H9 (cell line): ENCODE measurements around the gene GALC. TPM values are rescaled to one million over a fixed set of nuclear protein-coding genes. Genes with fewer than 3 reads are reported as not detected.

ENCODE experiments used
- DNase-seq: peaks from one replicate; pipeline ENCODE4 v3.0.0-alpha.2; 2017
- H2AFZ ChIP-seq: one replicate; pipeline ENCODE4 v1.6.1; 2013; ENCODE audit warnings: mild to moderate bottlenecking, low read length, control low read depth, moderate library complexity
- H2AK5ac ChIP-seq: 2 replicates; pipeline ENCODE4 v1.6.1; 2013; ENCODE audit warnings: low read length, control low read depth, mixed read lengths; ENCODE audit not compliant: insufficient read length
- H2BK120ac ChIP-seq: one replicate; pipeline ENCODE4 v1.6.1; 2013; ENCODE audit warnings: low read depth, mild to moderate bottlenecking, low read length, control low read depth, inconsistent platforms; ENCODE audit not compliant: poor library complexity, severe bottlenecking
- H2BK12ac ChIP-seq: 2 replicates; pipeline ENCODE4 v1.6.1; 2013; ENCODE audit warnings: low read length, control low read depth, mixed read lengths, low read depth; ENCODE audit not compliant: insufficient read length
- H2BK15ac ChIP-seq: 2 replicates; pipeline ENCODE4 v1.6.1; 2013; ENCODE audit warnings: low read depth, low read length, control low read depth
- H2BK20ac ChIP-seq: one replicate; pipeline ENCODE4 v1.6.1; 2013; ENCODE audit warnings: low read depth, mild to moderate bottlenecking, low read length, control low read depth, inconsistent platforms; ENCODE audit not compliant: poor library complexity, severe bottlenecking
- H2BK5ac ChIP-seq: 2 replicates; pipeline ENCODE4 v1.6.1; 2013; ENCODE audit warnings: low read length, control low read depth, mixed read lengths; ENCODE audit not compliant: insufficient read length
- H3K14ac ChIP-seq: 2 replicates; pipeline ENCODE4 v1.6.1; 2013; ENCODE audit warnings: low read length, control low read depth; ENCODE audit not compliant: insufficient read depth
- H3K18ac ChIP-seq: 2 replicates; pipeline ENCODE4 v1.6.1; 2013; ENCODE audit warnings: low read depth, mild to moderate bottlenecking, mixed read lengths, low read length, control low read depth; ENCODE audit not compliant: insufficient read length
- H3K23ac ChIP-seq: 2 replicates; pipeline ENCODE4 v1.6.1; 2013; ENCODE audit warnings: low read length, control low read depth, mixed read lengths, low read depth; ENCODE audit not compliant: insufficient read length
- H3K23me2 ChIP-seq: 2 replicates; pipeline ENCODE4 v1.6.1; 2013; ENCODE audit warnings: low read depth, mild to moderate bottlenecking, mixed read lengths, low read length, control low read depth; ENCODE audit not compliant: insufficient read length, poor library complexity, severe bottlenecking
- H3K27ac ChIP-seq: 2 replicates; pipeline ENCODE4 v1.5.1; 2013; ENCODE audit warnings: low read length, control low read depth, mixed read lengths, low read depth; ENCODE audit not compliant: insufficient read length
- H3K27me3 ChIP-seq: 2 replicates; pipeline ENCODE4 v1.6.1; 2013; ENCODE audit warnings: low read length, control low read depth, inconsistent platforms; ENCODE audit not compliant: insufficient read depth
- H3K4ac ChIP-seq: 2 replicates; pipeline ENCODE4 v1.6.1; 2013; ENCODE audit warnings: low read depth, mild to moderate bottlenecking, control low read depth, inconsistent platforms, low read length, moderate library complexity
- H3K4me1 ChIP-seq: 2 replicates; pipeline ENCODE4 v1.6.1; 2013; ENCODE audit warnings: low read length, control low read depth, inconsistent platforms; ENCODE audit not compliant: insufficient read depth
- H3K4me2 ChIP-seq: 2 replicates; pipeline ENCODE4 v1.6.1; 2013; ENCODE audit warnings: low read length, control low read depth, mixed read lengths; ENCODE audit not compliant: insufficient read length, insufficient read depth
- H3K56ac ChIP-seq: 2 replicates; pipeline ENCODE4 v1.6.1; 2013; ENCODE audit warnings: low read depth, mild to moderate bottlenecking, mixed read lengths, low read length, control low read depth; ENCODE audit not compliant: insufficient read length
- H3K79me1 ChIP-seq: 2 replicates; pipeline ENCODE4 v1.6.1; 2013; ENCODE audit warnings: low read depth, mild to moderate bottlenecking, moderate library complexity, low read length, control low read depth, inconsistent platforms; ENCODE audit not compliant: insufficient read depth, poor library complexity, severe bottlenecking
- H3K79me2 ChIP-seq: 2 replicates; pipeline ENCODE4 v1.6.1; 2013; ENCODE audit warnings: low read length, control low read depth, inconsistent platforms; ENCODE audit not compliant: insufficient read depth
- H3K9ac ChIP-seq: 2 replicates; pipeline ENCODE4 v1.6.1; 2013; ENCODE audit warnings: low read length, control low read depth, mixed read lengths; ENCODE audit not compliant: insufficient read length; ENCODE audit errors: extremely low read depth
- H3K9me3 ChIP-seq: one replicate; pipeline ENCODE4 v1.6.1; 2013; ENCODE audit warnings: low read depth, low read length, inconsistent platforms; ENCODE audit not compliant: control insufficient read depth
- H3T11ph ChIP-seq: one replicate; pipeline ENCODE4 v1.6.1; 2013; ENCODE audit warnings: mild to moderate bottlenecking, low read length, control low read depth, inconsistent platforms
- H4K20me1 ChIP-seq: one replicate; pipeline ENCODE4 v1.6.1; 2013; ENCODE audit not compliant: control insufficient read depth, insufficient read length, insufficient read depth
- H4K5ac ChIP-seq: 2 replicates; pipeline ENCODE4 v1.6.1; 2013; ENCODE audit warnings: low read depth, mild to moderate bottlenecking, mixed read lengths, low read length, control low read depth; ENCODE audit not compliant: insufficient read length
- H4K8ac ChIP-seq: replicated peaks from 2 replicates; pipeline ENCODE4 v1.6.1; 2013; ENCODE audit warnings: low read length, control low read depth, mixed read lengths, low read depth; ENCODE audit not compliant: insufficient read length
- H4K91ac ChIP-seq: 2 replicates; pipeline ENCODE4 v1.6.1; 2013; ENCODE audit warnings: low read depth, mild to moderate bottlenecking, moderate library complexity, mixed read lengths, low read length, control low read depth; ENCODE audit not compliant: insufficient read length
- H3K27ac Mint-ChIP-seq, 3 experiments: 2 replicates in 2 of 3; 3 replicates in 1 of 3; pipeline ENCODE4 v1.8.0; 2020 to 2021; ENCODE audit warnings: mixed read lengths in 3 of 3, mild to moderate bottlenecking in 1 of 3, moderate library complexity in 1 of 3
- H3K27me3 Mint-ChIP-seq: 2 replicates; pipeline ENCODE4 v1.8.0; 2021; ENCODE audit warnings: low read depth, mild to moderate bottlenecking, moderate library complexity, mixed read lengths
- H3K36me3 Mint-ChIP-seq, 3 experiments: 2 replicates in 2 of 3; 3 replicates in 1 of 3; pipeline ENCODE4 v1.8.0; 2020 to 2021; ENCODE audit warnings: low read depth in 3 of 3, mixed read lengths in 3 of 3; ENCODE audit not compliant: insufficient read depth in 1 of 3
- H3K4me1 Mint-ChIP-seq, 2 experiments: 2 replicates each; pipeline ENCODE4 v1.8.0; 2020; ENCODE audit warnings: mixed read lengths in 2 of 2
- H3K4me3 Mint-ChIP-seq, 2 experiments: 2 replicates in 1 of 2; 3 replicates in 1 of 2; pipeline ENCODE4 v1.8.0; 2020 to 2021; ENCODE audit warnings: mild to moderate bottlenecking in 2 of 2, mixed read lengths in 2 of 2, moderate library complexity in 1 of 2
- H3K9me3 Mint-ChIP-seq, 2 experiments: 2 replicates in 1 of 2; 3 replicates in 1 of 2; pipeline ENCODE4 v1.8.0; 2020; ENCODE audit warnings: mild to moderate bottlenecking in 2 of 2, mixed read lengths in 2 of 2, moderate library complexity in 1 of 2
- CTCF ChIP-seq: fragments of 200-600 bp; sonication (generic); conservative IDR thresholded peaks from 3 replicates; pipeline ENCODE4 v1.8.0; 2021; ENCODE audit warnings: antibody characterized with exemption, mild to moderate bottlenecking
- WGBS: extraction: QIAGEN DNeasy Blood & Tissue Kit; methylation state at CpG from one replicate; pipeline ENCODE4 v1.1.7; 2013; ENCODE audit warnings: missing lambda C conversion rate, low lambda C conversion rate, mixed read lengths; ENCODE audit not compliant: insufficient read length; ENCODE audit errors: extremely low coverage; 5-methylcytosine and 5-hydroxymethylcytosine counted together
- total RNA-seq: library from RNA; stranded (reverse); gene quantifications from 2 replicates; pipeline ENCODE4 v1.2.1, GENCODE V29; 2021

GALC gene
- total RNA-seq, 1 experiment from 2014 or later: 12.4 TPM

GRCh38 chr14:88005978-88006851 is 13.2 kb upstream of the GALC start:
- Histone ChIP-seq H3K23ac (no peak overlapping the region), H3K79me1 (no peaks in the 10 kb centered on the region), H3K18ac (no peak overlapping the region), H3K14ac (no peak overlapping the region), H3K27ac (no peak overlapping the region), H3K9ac (no peak overlapping the region), H2BK5ac (no peak overlapping the region), H3T11ph (no peak overlapping the region), H4K91ac (no peak overlapping the region), H2BK120ac (no peak overlapping the region), H3K27me3 (no peaks in the 10 kb centered on the region), H2BK15ac (no peak overlapping the region), H3K56ac (no peak overlapping the region), H3K23me2 (no peaks in the 10 kb centered on the region), H3K4ac (no peak overlapping the region), H2BK12ac (no peak overlapping the region), H2AK5ac (no peak overlapping the region), H4K5ac (no peak overlapping the region), H2BK20ac (no peak overlapping the region), H4K20me1 (no peaks in the 10 kb centered on the region), H3K79me2 (no peaks in the 10 kb centered on the region), H4K8ac (no peak overlapping the region), H3K4me2 (no peak overlapping the region), H3K4me1 (no peaks in the 10 kb centered on the region), H2AFZ (no peak overlapping the region), H3K9me3 (no peaks in the 10 kb centered on the region)
- no peak overlapping the region for H3K4me3 Mint-ChIP-seq
- no peak for TF ChIP-seq CTCF
- WGBS: no CpG with 5 or more reads among the region's 13 CpGs
- no peak for DNase-seq
- no peaks in the 10 kb centered on the region for H3K9me3 Mint-ChIP-seq
- H3K36me3 Mint-ChIP-seq: no peaks in the 10 kb centered on the region
- no peaks in the 10 kb centered on the region for H3K4me1 Mint-ChIP-seq
- H3K27me3 Mint-ChIP-seq: no peaks in the 10 kb centered on the region
- H3K27ac Mint-ChIP-seq: peak overlapping the region in 2 of 3 experiments; percentile 36 to 72; a peak in 1 of 7 replicates
